Tibial nerve (tissue), 4 donors: Measurements from ENCODE around the gene CCL16.

Experiments
- CTCF ChIP-seq, 5 experiments: fragments of 200-600 bp in 3 of 5; fragments of 450-650 bp in 2 of 5; sonication (generic) in 3 of 5; IDR thresholded peaks; one replicate each; pipeline ENCODE4 v1.5.1; 2016 to 2019; ENCODE audit warnings: antibody characterized with exemption in 5 of 5, mild to moderate bottlenecking in 3 of 5, moderate library complexity in 2 of 5
- EP300 ChIP-seq, 2 donors: sonication (generic); formaldehyde crosslinking; IDR thresholded peaks; one replicate each; pipeline ENCODE4 v1.6.1; 2017; ENCODE audit warnings: antibody characterized with exemption in 2 of 2, mild to moderate bottlenecking in 1 of 2
- POLR2A ChIP-seq, 2 donors: fragments of 450-650 bp; IDR thresholded peaks; one replicate each; pipeline ENCODE4 v1.6.1; 2017; ENCODE audit warnings: antibody characterized with exemption in 2 of 2, mild to moderate bottlenecking in 2 of 2, moderate library complexity in 2 of 2

- no peak for TF ChIP-seq CTCF (IDR thresholded peaks at IDR 0.05)
- no peak for TF ChIP-seq EP300 (IDR thresholded peaks at IDR 0.05)
- no peak for TF ChIP-seq POLR2A (IDR thresholded peaks at IDR 0.05)
Observed at GRCh38 chr17:35948092-35948491, 33.2 kb downstream of the CCL16 start.
